Fibroblast of lung (primary cell): ENCODE data around the gene DDA1.

Experiments
- EZH2 ChIP-seq: IDR thresholded peaks from 2 replicates; pipeline ENCODE4 v1.5.1; 2012; ENCODE audit warnings: low read length, control low read depth, mild to moderate bottlenecking; ENCODE audit errors: missing control alignments
- TF ChIP-seq, protein P1 (sequence below), 2 donors: IDR thresholded peaks in 1 of 2; conservative IDR thresholded peaks in 1 of 2; 1 replicate in 1 of 2; 2 replicates in 1 of 2; pipeline ENCODE4 v1.5.1; 2011 to 2012; ENCODE audit warnings: low read length in 2 of 2, control low read depth in 1 of 2, inconsistent platforms in 1 of 2, low read depth in 1 of 2, mild to moderate bottlenecking in 1 of 2

DNA sequence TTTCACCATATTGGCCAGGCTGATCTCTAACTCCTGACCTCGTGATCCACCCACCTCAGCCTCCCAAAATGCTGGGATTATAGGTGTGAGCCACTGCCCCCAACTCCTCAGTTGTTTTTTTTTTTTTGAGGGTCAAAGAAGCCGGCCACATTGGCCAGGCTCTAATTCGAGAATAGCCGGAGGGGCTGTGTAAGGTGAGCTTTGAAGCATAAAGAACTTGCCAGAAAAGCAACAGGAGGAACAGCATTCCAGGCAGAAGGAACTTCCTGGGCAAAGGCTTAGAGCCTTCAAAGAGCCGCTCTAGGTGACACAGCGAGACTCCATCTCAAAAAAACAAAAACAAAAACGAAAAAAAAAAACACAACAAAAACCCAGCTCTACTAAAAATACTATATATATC is 43.3 kb upstream of the DDA1 start:
- TF ChIP-seq, protein P1, sequence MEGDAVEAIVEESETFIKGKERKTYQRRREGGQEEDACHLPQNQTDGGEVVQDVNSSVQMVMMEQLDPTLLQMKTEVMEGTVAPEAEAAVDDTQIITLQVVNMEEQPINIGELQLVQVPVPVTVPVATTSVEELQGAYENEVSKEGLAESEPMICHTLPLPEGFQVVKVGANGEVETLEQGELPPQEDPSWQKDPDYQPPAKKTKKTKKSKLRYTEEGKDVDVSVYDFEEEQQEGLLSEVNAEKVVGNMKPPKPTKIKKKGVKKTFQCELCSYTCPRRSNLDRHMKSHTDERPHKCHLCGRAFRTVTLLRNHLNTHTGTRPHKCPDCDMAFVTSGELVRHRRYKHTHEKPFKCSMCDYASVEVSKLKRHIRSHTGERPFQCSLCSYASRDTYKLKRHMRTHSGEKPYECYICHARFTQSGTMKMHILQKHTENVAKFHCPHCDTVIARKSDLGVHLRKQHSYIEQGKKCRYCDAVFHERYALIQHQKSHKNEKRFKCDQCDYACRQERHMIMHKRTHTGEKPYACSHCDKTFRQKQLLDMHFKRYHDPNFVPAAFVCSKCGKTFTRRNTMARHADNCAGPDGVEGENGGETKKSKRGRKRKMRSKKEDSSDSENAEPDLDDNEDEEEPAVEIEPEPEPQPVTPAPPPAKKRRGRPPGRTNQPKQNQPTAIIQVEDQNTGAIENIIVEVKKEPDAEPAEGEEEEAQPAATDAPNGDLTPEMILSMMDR (conservative IDR thresholded peaks at IDR 0.05 in 1 of 2, IDR thresholded peaks at IDR 0.05 in 1 of 2; ENCODE audit: low read depth in 1 of 2, low read length in 2 of 2): no peak
- no peak for TF ChIP-seq EZH2
